ENCODE measurements around the gene KCNJ15.

- TF ChIP-seq CTCF (IDR thresholded peaks at IDR 0.05; ENCODE audit: poor library complexity, severe bottlenecking) = no peak
- no peak for TF ChIP-seq EZH2 (IDR thresholded peaks at IDR 0.05; ENCODE audit: borderline replicate concordance, insufficient read depth, low read length, poor library complexity, severe bottlenecking)
These were observed 36.3 kb downstream of the KCNJ15 start for GRCh38 chr21:38293113-38293512.
